ENCODE data around the gene MAP1B. TPM values are rescaled to one million over a fixed set of nuclear protein-coding genes. Genes with fewer than 3 reads are reported as not detected.

MAP1B gene
- total and polyA plus RNA-seq, 9 of the 15 experiments (the other 6 are each of a cell fraction or from before 2014, with no cell fraction given): 5.2 to 66.1 (median 17.3) TPM

DNA sequence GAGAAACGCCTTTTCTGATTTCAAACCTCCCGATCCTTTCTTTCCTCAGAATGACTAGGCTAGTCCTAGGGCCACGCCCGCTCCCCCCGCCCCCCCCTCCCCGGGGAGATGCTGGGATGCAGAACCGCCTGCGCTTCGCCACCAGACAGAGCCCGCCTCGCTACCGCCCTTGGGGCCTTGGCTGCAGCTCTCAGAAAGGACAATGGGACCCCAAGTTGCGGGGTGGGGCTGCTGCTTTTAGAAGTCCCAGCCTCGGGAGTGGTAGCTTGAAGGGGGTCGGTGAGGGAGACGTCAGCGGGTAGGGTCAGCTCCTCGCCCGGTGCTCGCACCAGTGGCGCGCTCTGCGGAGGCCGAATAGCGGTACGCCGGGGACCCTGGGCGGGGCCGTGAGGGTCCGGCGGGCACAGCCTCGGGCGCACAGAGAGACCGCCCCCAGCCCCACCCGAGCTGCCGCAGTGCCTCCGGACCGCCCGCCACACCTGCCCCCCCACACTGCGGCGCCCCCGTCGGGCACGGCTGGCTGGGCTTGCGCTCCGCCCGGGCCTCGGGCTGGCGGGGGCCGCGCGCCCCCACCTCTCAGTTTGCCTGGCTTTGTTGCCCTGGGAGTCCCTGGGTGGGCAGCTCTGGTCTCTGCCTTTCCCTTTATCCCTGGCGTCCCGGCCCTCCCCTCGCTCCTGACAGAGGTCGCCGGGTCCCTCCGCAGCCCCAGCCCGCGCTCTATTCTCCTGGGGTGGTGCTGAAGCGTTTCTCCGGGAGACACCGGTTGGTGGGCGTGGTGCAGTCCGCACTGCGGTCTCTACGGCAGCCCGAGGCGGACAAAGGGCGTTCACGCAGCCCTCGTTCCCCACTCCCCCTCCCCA is 1.2 kb downstream of the MAP1B start (continued):
- TF ChIP-seq, protein P1, sequence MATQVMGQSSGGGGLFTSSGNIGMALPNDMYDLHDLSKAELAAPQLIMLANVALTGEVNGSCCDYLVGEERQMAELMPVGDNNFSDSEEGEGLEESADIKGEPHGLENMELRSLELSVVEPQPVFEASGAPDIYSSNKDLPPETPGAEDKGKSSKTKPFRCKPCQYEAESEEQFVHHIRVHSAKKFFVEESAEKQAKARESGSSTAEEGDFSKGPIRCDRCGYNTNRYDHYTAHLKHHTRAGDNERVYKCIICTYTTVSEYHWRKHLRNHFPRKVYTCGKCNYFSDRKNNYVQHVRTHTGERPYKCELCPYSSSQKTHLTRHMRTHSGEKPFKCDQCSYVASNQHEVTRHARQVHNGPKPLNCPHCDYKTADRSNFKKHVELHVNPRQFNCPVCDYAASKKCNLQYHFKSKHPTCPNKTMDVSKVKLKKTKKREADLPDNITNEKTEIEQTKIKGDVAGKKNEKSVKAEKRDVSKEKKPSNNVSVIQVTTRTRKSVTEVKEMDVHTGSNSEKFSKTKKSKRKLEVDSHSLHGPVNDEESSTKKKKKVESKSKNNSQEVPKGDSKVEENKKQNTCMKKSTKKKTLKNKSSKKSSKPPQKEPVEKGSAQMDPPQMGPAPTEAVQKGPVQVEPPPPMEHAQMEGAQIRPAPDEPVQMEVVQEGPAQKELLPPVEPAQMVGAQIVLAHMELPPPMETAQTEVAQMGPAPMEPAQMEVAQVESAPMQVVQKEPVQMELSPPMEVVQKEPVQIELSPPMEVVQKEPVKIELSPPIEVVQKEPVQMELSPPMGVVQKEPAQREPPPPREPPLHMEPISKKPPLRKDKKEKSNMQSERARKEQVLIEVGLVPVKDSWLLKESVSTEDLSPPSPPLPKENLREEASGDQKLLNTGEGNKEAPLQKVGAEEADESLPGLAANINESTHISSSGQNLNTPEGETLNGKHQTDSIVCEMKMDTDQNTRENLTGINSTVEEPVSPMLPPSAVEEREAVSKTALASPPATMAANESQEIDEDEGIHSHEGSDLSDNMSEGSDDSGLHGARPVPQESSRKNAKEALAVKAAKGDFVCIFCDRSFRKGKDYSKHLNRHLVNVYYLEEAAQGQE (IDR thresholded peaks at IDR 0.05; ENCODE audit: borderline replicate concordance): peak; percentile 62
- TF ChIP-seq, protein P1 (CRISPR knock-in tag; IDR thresholded peaks at IDR 0.05; ENCODE audit: low read depth): no peak
- TF ChIP-seq ELF1 (tag; IDR thresholded peaks at IDR 0.05): no peak
- TF ChIP-seq ZNF77 (CRISPR knock-in tag; IDR thresholded peaks at IDR 0.05): no peak
- TF ChIP-seq, protein P2, sequence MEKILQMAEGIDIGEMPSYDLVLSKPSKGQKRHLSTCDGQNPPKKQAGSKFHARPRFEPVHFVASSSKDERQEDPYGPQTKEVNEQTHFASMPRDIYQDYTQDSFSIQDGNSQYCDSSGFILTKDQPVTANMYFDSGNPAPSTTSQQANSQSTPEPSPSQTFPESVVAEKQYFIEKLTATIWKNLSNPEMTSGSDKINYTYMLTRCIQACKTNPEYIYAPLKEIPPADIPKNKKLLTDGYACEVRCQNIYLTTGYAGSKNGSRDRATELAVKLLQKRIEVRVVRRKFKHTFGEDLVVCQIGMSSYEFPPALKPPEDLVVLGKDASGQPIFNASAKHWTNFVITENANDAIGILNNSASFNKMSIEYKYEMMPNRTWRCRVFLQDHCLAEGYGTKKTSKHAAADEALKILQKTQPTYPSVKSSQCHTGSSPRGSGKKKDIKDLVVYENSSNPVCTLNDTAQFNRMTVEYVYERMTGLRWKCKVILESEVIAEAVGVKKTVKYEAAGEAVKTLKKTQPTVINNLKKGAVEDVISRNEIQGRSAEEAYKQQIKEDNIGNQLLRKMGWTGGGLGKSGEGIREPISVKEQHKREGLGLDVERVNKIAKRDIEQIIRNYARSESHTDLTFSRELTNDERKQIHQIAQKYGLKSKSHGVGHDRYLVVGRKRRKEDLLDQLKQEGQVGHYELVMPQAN (IDR thresholded peaks at IDR 0.05; ENCODE audit: borderline replicate concordance): peak; percentile 21; the same call in 1 of the 2 replicates
- no peak for TF ChIP-seq TBL1XR1 (IDR thresholded peaks at IDR 0.05; ENCODE audit: low read length in 2 of 2)
- TF ChIP-seq CBX8 (IDR thresholded peaks at IDR 0.05; ENCODE audit: borderline replicate concordance, extremely low read depth, low read depth, low read length, poor library complexity, severe bottlenecking): no peak
- TF ChIP-seq, protein P3, sequence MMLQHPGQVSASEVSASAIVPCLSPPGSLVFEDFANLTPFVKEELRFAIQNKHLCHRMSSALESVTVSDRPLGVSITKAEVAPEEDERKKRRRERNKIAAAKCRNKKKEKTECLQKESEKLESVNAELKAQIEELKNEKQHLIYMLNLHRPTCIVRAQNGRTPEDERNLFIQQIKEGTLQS (IDR thresholded peaks at IDR 0.05): no peak
- TF ChIP-seq, protein P3 (CRISPR knock-in tag; conservative IDR thresholded peaks at IDR 0.05): no peak
- TF ChIP-seq CBFB (CRISPR knock-in tag; IDR thresholded peaks at IDR 0.05): no peak
- peak; percentile 12 for TF ChIP-seq TBP (optimal IDR thresholded peaks at IDR 0.05; ENCODE audit: low read depth, low read length)
- TF ChIP-seq KLF13 (tag; IDR thresholded peaks at IDR 0.05; ENCODE audit: borderline replicate concordance, low read depth): peak; percentile 86; the same call in 1 of the 2 replicates
- TF ChIP-seq ZNF197 (CRISPR knock-in tag; IDR thresholded peaks at IDR 0.05; ENCODE audit: low read depth): no peak
- TF ChIP-seq POLR2AphosphoS5 (IDR thresholded peaks at IDR 0.05; ENCODE audit: control insufficient read depth, insufficient read depth, low read depth, low read length): peak; percentile 42; the same call in 1 of the 2 replicates
- 0 out of 2 replicates have a peak, but pooled peaks have one; percentile 57 for TF ChIP-seq HNRNPL (IDR thresholded peaks at IDR 0.05; ENCODE audit: low read depth, low read length)

Measured in K562 (cell line).